NCI-H146 treated with DMSO at 0.1 percent for 48 hours (cell line): ENCODE results near the gene OPRD1.

Source experiments
- DNase-seq: peaks from one replicate; lab custom pipeline; 2025; ENCODE audit not compliant: unreplicated experiment; lab: John Stamatoyannopoulos, UW

The OPRD1 gene

GRCh38 chr1:28882009-28882628 is 70.1 kb downstream of the OPRD1 start:
- DNase-seq = peak; percentile 62

- DNase-seq = no peak
Observed at GRCh38 chr1:28883242-28883616, 71.3 kb downstream of the OPRD1 start.

GRCh38 chr1:28885472-28885877 is 73.5 kb downstream of the OPRD1 start:
- no peak for DNase-seq

GRCh38 chr1:28885977-28886730 is 74.2 kb downstream of the OPRD1 start:
- DNase-seq = no peak

- DNase-seq = peak; percentile 27
Observed at GRCh38 chr1:28886731-28887418, 74.9 kb downstream of the OPRD1 start.

GRCh38 chr1:28887419-28887834 is 75.5 kb downstream of the OPRD1 start:
- DNase-seq = no peak

GRCh38 chr1:28887835-28888682 is 76.1 kb downstream of the OPRD1 start:
- no peak for DNase-seq

GRCh38 chr1:28888915-28889314 is 76.9 kb downstream of the OPRD1 start:
- DNase-seq = no peak

GRCh38 chr1:28889357-28889756 is 77.4 kb downstream of the OPRD1 start:
- DNase-seq = no peak

GRCh38 chr1:28890435-28890834 is 78.5 kb downstream of the OPRD1 start:
- DNase-seq = no peak

GRCh38 chr1:28890836-28891235 is 78.9 kb downstream of the OPRD1 start:
- no peak for DNase-seq

- no peak for DNase-seq
Observed at GRCh38 chr1:28891256-28891655, 79.3 kb downstream of the OPRD1 start.

GRCh38 chr1:28893403-28894102 is 81.6 kb downstream of the OPRD1 start:
- peak; percentile 13 for DNase-seq

GRCh38 chr1:28894785-28895184 is 82.8 kb downstream of the OPRD1 start:
- no peak for DNase-seq

GRCh38 chr1:28895896-28896608 is 84.1 kb downstream of the OPRD1 start:
- no peak for DNase-seq

- no peak for DNase-seq
Observed at GRCh38 chr1:28896609-28896986, 84.6 kb downstream of the OPRD1 start.

GRCh38 chr1:28897789-28898188 is 85.8 kb downstream of the OPRD1 start:
- no peak for DNase-seq

- no peak for DNase-seq
Observed at GRCh38 chr1:28898405-28898881, 86.5 kb downstream of the OPRD1 start.

GRCh38 chr1:28899267-28899666 is 87.3 kb downstream of the OPRD1 start:
- DNase-seq = no peak

GRCh38 chr1:28900562-28900961 is 88.6 kb downstream of the OPRD1 start:
- DNase-seq = no peak
